H1 (cell line): ENCODE measurements around the gene UBL4A.

Experiments
- CBX8 ChIP-seq: fragments of 300-800, 300-1000 bp; sonication (generic); IDR thresholded peaks from 2 replicates; pipeline ENCODE4 v1.7.1; 2016; ENCODE audit warnings: low read depth, low read length, borderline replicate concordance
- EGR1 ChIP-seq: IDR thresholded peaks from 2 replicates; pipeline ENCODE4 v1.6.1; 2011; ENCODE audit warnings: low read depth, low read length, borderline replicate concordance
- EP300 ChIP-seq, 2 experiments: IDR thresholded peaks; 1 replicate in 1 of 2; 2 replicates in 1 of 2; pipeline ENCODE4 v1.6.1; 2011 to 2012; ENCODE audit warnings: low read depth in 2 of 2, low read length in 2 of 2, mild to moderate bottlenecking in 2 of 2, borderline replicate concordance in 1 of 2, inconsistent platforms in 1 of 2, moderate library complexity in 1 of 2
- HDAC6 ChIP-seq: IDR thresholded peaks from one replicate; pipeline ENCODE4 v1.7.1; 2012; ENCODE audit warnings: low read depth, mild to moderate bottlenecking, inconsistent platforms, low read length, moderate library complexity
- KDM1A ChIP-seq: fragments of 200-600, 300-600 bp; sonication (generic); IDR thresholded peaks from 2 replicates; pipeline ENCODE4 v1.7.1; 2016; ENCODE audit warnings: mild to moderate bottlenecking, low read length, borderline replicate concordance
- MAFK ChIP-seq: IDR thresholded peaks from 2 replicates; pipeline ENCODE4 v1.6.1; 2012; ENCODE audit warnings: low read depth, mild to moderate bottlenecking, improper control_type of control experiment, low read length
- POLR2A ChIP-seq, 2 experiments: IDR thresholded peaks; 1 replicate in 1 of 2; 2 replicates in 1 of 2; pipeline ENCODE4 v1.6.1; 2011; ENCODE audit warnings: low read depth in 2 of 2, low read length in 2 of 2, mild to moderate bottlenecking in 2 of 2; ENCODE audit errors: control extremely low read depth in 1 of 2
- RAD21 ChIP-seq, 2 experiments: IDR thresholded peaks in 1 of 2; conservative IDR thresholded peaks in 1 of 2; 2 replicates each; pipeline ENCODE4 v1.6.1; 2011; ENCODE audit warnings: low read depth in 2 of 2, low read length in 2 of 2, improper control_type of control experiment in 1 of 2, inconsistent platforms in 1 of 2, mild to moderate bottlenecking in 1 of 2, moderate library complexity in 1 of 2
- RFX5 ChIP-seq: IDR thresholded peaks from 2 replicates; pipeline ENCODE4 v1.6.1; 2011; ENCODE audit warnings: low read depth, low read length, improper control_type of control experiment, borderline replicate concordance
- SP4 ChIP-seq: IDR thresholded peaks from 2 replicates; pipeline ENCODE4 v1.6.1; 2012; ENCODE audit warnings: low read length, inconsistent platforms
- TBP ChIP-seq: IDR thresholded peaks from 2 replicates; pipeline ENCODE4 v1.6.1; 2011; ENCODE audit warnings: low read depth, low read length, improper control_type of control experiment
- TCF12 ChIP-seq: IDR thresholded peaks from 2 replicates; pipeline ENCODE4 v1.6.1; 2011; ENCODE audit warnings: low read depth, mild to moderate bottlenecking, low read length
- TF ChIP-seq, protein P1 (sequence below), 3 experiments: IDR thresholded peaks; 1 replicate in 2 of 3; 2 replicates in 1 of 3; pipeline versions ENCODE4 v1.5.1 to v1.6.1; 2011; ENCODE audit warnings: low read length in 3 of 3, mild to moderate bottlenecking in 3 of 3, inconsistent platforms in 2 of 3, low read depth in 1 of 3, moderate library complexity in 1 of 3; ENCODE audit not compliant: insufficient read depth in 1 of 3; ENCODE audit errors: control extremely low read depth in 1 of 3
- TF ChIP-seq, protein P2 (sequence below): IDR thresholded peaks from 2 replicates; pipeline ENCODE4 v1.6.1; 2012; ENCODE audit warnings: inconsistent platforms

DNA sequence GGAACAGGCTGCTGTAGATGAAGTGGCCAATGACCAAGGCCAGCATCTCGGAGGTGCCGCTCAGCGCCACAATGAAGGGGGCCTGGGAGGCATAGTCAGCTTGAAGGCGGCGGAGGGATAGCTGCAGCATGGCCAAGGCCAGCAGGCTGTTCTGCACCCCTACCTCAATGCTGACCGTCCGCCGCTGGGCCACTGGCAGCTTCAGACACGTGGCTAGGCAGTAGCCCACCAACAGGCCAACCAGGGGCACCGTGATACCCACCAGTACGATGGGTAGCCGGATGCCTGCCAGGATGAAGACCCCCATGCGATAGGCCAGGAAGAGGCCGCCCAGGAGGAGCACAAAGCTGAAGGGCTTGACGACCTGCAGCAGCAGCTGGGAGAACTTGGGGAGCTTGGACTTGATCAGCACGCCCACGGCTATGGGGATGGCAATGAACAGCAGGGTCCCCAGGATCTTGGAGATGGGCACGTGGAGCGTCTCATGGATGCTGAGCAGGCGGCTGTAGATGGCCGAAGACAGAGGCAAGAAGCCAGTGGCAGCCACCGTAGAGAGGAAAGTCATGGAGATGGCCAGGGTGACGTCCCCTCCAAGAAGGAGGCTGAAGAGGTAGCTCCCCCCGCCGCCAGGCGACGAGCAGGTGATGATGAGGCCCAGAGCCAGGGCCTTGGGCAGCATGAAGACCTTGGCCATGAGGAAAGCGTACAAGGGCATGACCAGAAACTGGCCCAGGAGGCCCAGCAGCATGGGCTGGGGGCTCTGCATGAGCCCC, 1.3 kb upstream of the UBL4A start:
- TF ChIP-seq, protein P1, sequence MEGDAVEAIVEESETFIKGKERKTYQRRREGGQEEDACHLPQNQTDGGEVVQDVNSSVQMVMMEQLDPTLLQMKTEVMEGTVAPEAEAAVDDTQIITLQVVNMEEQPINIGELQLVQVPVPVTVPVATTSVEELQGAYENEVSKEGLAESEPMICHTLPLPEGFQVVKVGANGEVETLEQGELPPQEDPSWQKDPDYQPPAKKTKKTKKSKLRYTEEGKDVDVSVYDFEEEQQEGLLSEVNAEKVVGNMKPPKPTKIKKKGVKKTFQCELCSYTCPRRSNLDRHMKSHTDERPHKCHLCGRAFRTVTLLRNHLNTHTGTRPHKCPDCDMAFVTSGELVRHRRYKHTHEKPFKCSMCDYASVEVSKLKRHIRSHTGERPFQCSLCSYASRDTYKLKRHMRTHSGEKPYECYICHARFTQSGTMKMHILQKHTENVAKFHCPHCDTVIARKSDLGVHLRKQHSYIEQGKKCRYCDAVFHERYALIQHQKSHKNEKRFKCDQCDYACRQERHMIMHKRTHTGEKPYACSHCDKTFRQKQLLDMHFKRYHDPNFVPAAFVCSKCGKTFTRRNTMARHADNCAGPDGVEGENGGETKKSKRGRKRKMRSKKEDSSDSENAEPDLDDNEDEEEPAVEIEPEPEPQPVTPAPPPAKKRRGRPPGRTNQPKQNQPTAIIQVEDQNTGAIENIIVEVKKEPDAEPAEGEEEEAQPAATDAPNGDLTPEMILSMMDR (IDR thresholded peaks at IDR 0.05; ENCODE audit: control extremely low read depth in 1 of 3, insufficient read depth in 1 of 3, low read depth in 1 of 3, low read length in 3 of 3), result no peak
- TF ChIP-seq EGR1 (no peak), HDAC6 (no peak), SP4 (no peak), RFX5 (no peak), POLR2A (IDR thresholded peaks at IDR 0.05; ENCODE audit: control extremely low read depth in 1 of 2, low read depth in 2 of 2, low read length in 2 of 2) (no peak), KDM1A (no peak), CBX8 (no peak), EP300 (IDR thresholded peaks at IDR 0.05; ENCODE audit: borderline replicate concordance in 1 of 2, low read depth in 2 of 2, low read length in 2 of 2) (no peak), TBP (no peak), TCF12 (no peak), MAFK (no peak), RAD21 (IDR thresholded peaks at IDR 0.05 in 1 of 2, conservative IDR thresholded peaks at IDR 0.05 in 1 of 2; ENCODE audit: low read depth in 2 of 2, low read length in 2 of 2) (no peak)
- TF ChIP-seq, protein P2, sequence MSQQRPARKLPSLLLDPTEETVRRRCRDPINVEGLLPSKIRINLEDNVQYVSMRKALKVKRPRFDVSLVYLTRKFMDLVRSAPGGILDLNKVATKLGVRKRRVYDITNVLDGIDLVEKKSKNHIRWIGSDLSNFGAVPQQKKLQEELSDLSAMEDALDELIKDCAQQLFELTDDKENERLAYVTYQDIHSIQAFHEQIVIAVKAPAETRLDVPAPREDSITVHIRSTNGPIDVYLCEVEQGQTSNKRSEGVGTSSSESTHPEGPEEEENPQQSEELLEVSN, result no peak
